Natural killer cell (primary cell): Measurements from ENCODE around the gene ARID1B. TPM values are rescaled to one million over a fixed set of nuclear protein-coding genes. Genes with fewer than 3 reads are reported as not detected.
A peak's percentile ranks its signal among the peaks of the same experiment; 100 is the strongest.

Experiments used
- ATAC-seq, 3 donors: fragments of 150-1000 bp in 2 of 3; fragments of 200-7000 bp in 1 of 3; cut with Tn5 transposase; 1 replicate in 1 of 3; 2 replicates in 2 of 3; pipeline ENCODE4 v1.10.0; 2021; ENCODE audit warnings: mild to moderate bottlenecking in 2 of 3, moderate library complexity in 2 of 3
- DNase-seq, 2 donors: peaks; one replicate each; pipeline versions ENCODE4 v3.0.0 to v3.0.0-alpha.2; 2013 to 2021; ENCODE audit warnings: mixed read lengths in 1 of 2
- H3K27ac ChIP-seq: one replicate; pipeline ENCODE4 v1.5.1; 2013; ENCODE audit warnings: mild to moderate bottlenecking, low read length
- H3K27me3 ChIP-seq: one replicate; pipeline ENCODE4 v1.6.1; 2013; ENCODE audit warnings: low read length; ENCODE audit not compliant: control insufficient read depth, insufficient read depth
- H3K36me3 ChIP-seq: one replicate; pipeline ENCODE4 v1.6.1; 2013; ENCODE audit warnings: low read length; ENCODE audit not compliant: control insufficient read depth, insufficient read depth
- H3K4me1 ChIP-seq: one replicate; pipeline ENCODE4 v1.6.1; 2013; ENCODE audit warnings: low read length; ENCODE audit not compliant: control insufficient read depth, insufficient read depth
- H3K4me3 ChIP-seq: one replicate; pipeline ENCODE4 v1.5.1; 2013; ENCODE audit warnings: low read length
- H3K9me3 ChIP-seq: one replicate; pipeline ENCODE4 v1.6.1; 2013; ENCODE audit warnings: low read length; ENCODE audit not compliant: control insufficient read depth, insufficient read depth
- H3K27ac Mint-ChIP-seq, 2 donors: one replicate each; pipeline ENCODE4 v1.8.0; 2022; ENCODE audit warnings: mild to moderate bottlenecking in 2 of 2, mixed read lengths in 2 of 2, moderate library complexity in 1 of 2
- H3K27me3 Mint-ChIP-seq, 2 donors: one replicate each; pipeline ENCODE4 v1.8.0; 2022; ENCODE audit warnings: low read depth in 2 of 2, mixed read lengths in 2 of 2
- H3K36me3 Mint-ChIP-seq: one replicate; pipeline ENCODE4 v1.8.0; 2022; ENCODE audit warnings: mixed read lengths
- H3K4me1 Mint-ChIP-seq, 2 donors: one replicate each; pipeline ENCODE4 v1.8.0; 2022; ENCODE audit warnings: mixed read lengths in 2 of 2
- H3K4me3 Mint-ChIP-seq: one replicate; pipeline ENCODE4 v1.8.0; 2022; ENCODE audit warnings: mild to moderate bottlenecking, moderate library complexity, mixed read lengths
- H3K9me3 Mint-ChIP-seq, 2 donors: one replicate each; pipeline ENCODE4 v1.8.0; 2022; ENCODE audit warnings: mixed read lengths in 2 of 2
- WGBS: methylation state at CpG from one replicate; pipeline ENCODE4 v1.1.7; 2013; ENCODE audit warnings: missing lambda C conversion rate; ENCODE audit not compliant: insufficient coverage; 5-methylcytosine and 5-hydroxymethylcytosine counted together
- intact Hi-C: fragments of 100-400 bp; cut with micrococcal nuclease; formaldehyde crosslinking; loops from one replicate; pipeline ENCODE4 v1.14.2; 2022
- total RNA-seq, 4 donors: library from RNA; stranded (reverse); fragments of 120-200 nt in 1 of 4; gene quantifications; one replicate each; pipeline versions ENCODE4 v1.2.3 to v1.2.4, GENCODE V29; 2013 to 2022
- TF ChIP-seq, protein P1 (sequence below): fragments of 200-600 bp; IDR thresholded peaks from one replicate; pipeline ENCODE4 v1.8.0; 2022; ENCODE audit warnings: antibody characterized with exemption

The ARID1B gene
- total RNA-seq, 3 donors from 2014 or later (not counting 1 experiment from before 2014, with no cell fraction given) = 180 to 201 (median 189) TPM

DNA sequence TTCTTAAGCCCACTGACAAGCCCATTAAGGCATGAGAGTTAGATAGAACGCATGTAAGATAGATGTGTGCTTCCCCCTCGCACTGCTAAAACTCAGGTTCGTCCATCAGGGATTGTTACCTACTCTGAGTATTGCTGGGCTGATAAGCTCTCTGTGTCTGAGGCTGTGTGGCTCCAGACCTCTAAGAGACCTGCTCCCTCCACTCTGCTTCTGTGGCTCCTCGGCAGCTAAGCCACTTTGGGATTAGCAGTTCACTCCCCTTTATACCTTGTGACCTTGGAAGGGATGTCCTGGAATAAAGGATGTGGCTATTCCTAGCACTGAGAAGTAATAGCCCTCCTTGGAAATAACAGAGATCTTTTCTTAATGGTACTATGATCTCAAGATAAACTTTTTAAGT, 381.3 kb downstream of the ARID1B start:
- DNase-seq = no peak
- TF ChIP-seq, protein P1, sequence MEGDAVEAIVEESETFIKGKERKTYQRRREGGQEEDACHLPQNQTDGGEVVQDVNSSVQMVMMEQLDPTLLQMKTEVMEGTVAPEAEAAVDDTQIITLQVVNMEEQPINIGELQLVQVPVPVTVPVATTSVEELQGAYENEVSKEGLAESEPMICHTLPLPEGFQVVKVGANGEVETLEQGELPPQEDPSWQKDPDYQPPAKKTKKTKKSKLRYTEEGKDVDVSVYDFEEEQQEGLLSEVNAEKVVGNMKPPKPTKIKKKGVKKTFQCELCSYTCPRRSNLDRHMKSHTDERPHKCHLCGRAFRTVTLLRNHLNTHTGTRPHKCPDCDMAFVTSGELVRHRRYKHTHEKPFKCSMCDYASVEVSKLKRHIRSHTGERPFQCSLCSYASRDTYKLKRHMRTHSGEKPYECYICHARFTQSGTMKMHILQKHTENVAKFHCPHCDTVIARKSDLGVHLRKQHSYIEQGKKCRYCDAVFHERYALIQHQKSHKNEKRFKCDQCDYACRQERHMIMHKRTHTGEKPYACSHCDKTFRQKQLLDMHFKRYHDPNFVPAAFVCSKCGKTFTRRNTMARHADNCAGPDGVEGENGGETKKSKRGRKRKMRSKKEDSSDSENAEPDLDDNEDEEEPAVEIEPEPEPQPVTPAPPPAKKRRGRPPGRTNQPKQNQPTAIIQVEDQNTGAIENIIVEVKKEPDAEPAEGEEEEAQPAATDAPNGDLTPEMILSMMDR = no peak
- no peaks in the 10 kb centered on the region for H3K27me3 ChIP-seq
- no peak overlapping the region for H3K4me3 ChIP-seq
- no peak overlapping the region for H3K27ac ChIP-seq
- WGBS = 99% methylated on average over 4 of the region's 4 CpGs
- H3K36me3 Mint-ChIP-seq = no peaks in the 10 kb centered on the region
- no peak overlapping the region for H3K4me3 Mint-ChIP-seq
- no peaks in the 10 kb centered on the region for H3K27me3 Mint-ChIP-seq
- H3K4me1 ChIP-seq = no peaks in the 10 kb centered on the region
- H3K36me3 ChIP-seq = peaks cover 18% of the 10 kb centered on the region
- peaks cover 19 to 39% of the 10 kb centered on the region in 2 donors for H3K4me1 Mint-ChIP-seq
- peak in 1 of 3 donors; percentile 21 for ATAC-seq
- H3K9me3 Mint-ChIP-seq = no peaks in the 10 kb centered on the region
- H3K9me3 ChIP-seq = no peaks in the 10 kb centered on the region
- H3K27ac Mint-ChIP-seq = no peak overlapping the region
- intact Hi-C loops = no loop called here

DNA sequence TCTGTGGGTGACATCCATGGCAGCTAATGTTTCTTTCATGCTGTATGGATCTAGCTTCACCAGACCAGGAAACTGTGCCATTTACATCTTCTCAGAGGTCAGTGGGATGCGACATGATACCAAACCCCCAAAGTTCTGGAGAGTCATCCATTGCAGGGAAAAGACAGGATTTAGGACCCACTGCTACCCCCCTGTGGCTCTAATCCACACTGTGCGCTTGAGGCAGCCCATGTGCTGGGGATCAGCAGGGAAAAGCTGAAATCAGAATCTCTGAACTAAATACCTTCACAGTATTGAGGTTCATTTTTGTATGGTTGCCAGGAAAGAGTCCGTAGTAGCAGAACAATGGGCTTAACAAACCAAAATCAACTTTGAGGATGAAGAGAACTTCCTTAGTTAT, 381.7 kb downstream of the ARID1B start:
- H3K27ac ChIP-seq = no peak overlapping the region
- no peaks in the 10 kb centered on the region for H3K9me3 Mint-ChIP-seq
- H3K27me3 ChIP-seq = no peaks in the 10 kb centered on the region
- peaks cover 19% of the 10 kb centered on the region for H3K36me3 ChIP-seq
- no peaks in the 10 kb centered on the region for H3K27me3 Mint-ChIP-seq
- TF ChIP-seq, protein P1 = no peak
- intact Hi-C loops = no loop called here
- no peaks in the 10 kb centered on the region for H3K4me1 ChIP-seq
- H3K4me1 Mint-ChIP-seq = peaks cover 17 to 43% of the 10 kb centered on the region in 2 donors
- no peaks in the 10 kb centered on the region for H3K9me3 ChIP-seq
- no peak overlapping the region for H3K4me3 Mint-ChIP-seq
- peak overlapping the region in 1 of 2 donors; percentile 61 for H3K27ac Mint-ChIP-seq
- WGBS = 90% methylated on average over 3 of the region's 3 CpGs
- no peak overlapping the region for H3K4me3 ChIP-seq
- no peak for DNase-seq
- peak in 1 of 3 donors; percentile 34 for ATAC-seq
- H3K36me3 Mint-ChIP-seq = no peaks in the 10 kb centered on the region

DNA sequence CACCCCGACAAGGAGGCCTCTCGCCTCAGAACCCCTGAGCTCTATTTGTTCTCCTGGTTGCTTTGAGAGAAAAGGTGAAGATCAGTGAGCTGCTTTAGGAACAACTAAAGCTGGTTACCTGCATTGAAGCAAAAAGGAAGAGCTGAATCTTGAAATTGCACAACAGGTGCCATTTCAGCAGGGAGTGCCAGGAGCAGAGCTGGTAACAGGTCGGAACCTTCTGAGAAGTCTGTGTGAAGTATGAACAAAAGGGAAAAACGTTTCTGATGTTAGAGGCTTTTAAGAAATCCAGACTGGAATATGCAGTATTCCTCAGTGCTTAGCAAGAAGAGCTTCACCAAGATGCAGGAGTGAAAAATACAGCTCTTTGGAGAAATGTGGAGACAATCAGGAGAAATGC, 382.2 kb downstream of the ARID1B start:
- Histone ChIP-seq H3K4me3 (no peak overlapping the region), H3K4me1 (no peaks in the 10 kb centered on the region), H3K27ac (no peak overlapping the region), H3K36me3 (peaks cover 15% of the 10 kb centered on the region), H3K27me3 (no peaks in the 10 kb centered on the region), H3K9me3 (no peaks in the 10 kb centered on the region)
- H3K27me3 Mint-ChIP-seq = no peaks in the 10 kb centered on the region
- H3K4me3 Mint-ChIP-seq = no peak overlapping the region
- intact Hi-C loops = no loop called here
- peaks cover 15 to 45% of the 10 kb centered on the region in 2 donors for H3K4me1 Mint-ChIP-seq
- DNase-seq (no peak), ATAC-seq (no peak)
- 85% methylated on average over 4 of the region's 4 CpGs for WGBS
- H3K36me3 Mint-ChIP-seq = no peaks in the 10 kb centered on the region
- TF ChIP-seq, protein P1 = no peak
- no peaks in the 10 kb centered on the region for H3K9me3 Mint-ChIP-seq
- peak overlapping the region in 1 of 2 donors; percentile 61 for H3K27ac Mint-ChIP-seq

DNA sequence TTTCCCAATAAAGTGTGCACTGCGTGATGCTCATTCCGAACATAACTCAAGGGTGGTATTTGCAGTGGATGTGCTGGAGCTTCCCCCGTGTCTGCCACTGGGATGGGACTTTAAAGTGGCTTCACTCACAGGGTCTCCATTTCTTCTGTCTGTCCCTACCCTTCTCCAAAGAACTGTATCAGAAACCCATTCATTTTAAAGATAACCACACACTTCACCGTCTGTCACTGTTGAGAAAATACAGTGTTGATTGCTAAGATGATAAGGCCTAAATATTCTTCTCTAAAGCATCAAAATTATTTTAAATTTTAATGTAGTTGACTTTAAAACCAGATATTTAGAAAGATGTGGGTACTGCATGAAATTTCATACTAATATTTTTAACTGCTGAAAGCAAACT, 384.7 kb downstream of the ARID1B start:
- Mint-ChIP-seq H3K4me3 (no peak overlapping the region), H3K27ac (no peak overlapping the region), H3K27me3 (no peaks in the 10 kb centered on the region), H3K36me3 (no peaks in the 10 kb centered on the region), H3K9me3 (no peaks in the 10 kb centered on the region), H3K4me1 (peaks cover 15 to 39% of the 10 kb centered on the region in 2 donors)
- H3K4me1 ChIP-seq = no peaks in the 10 kb centered on the region
- intact Hi-C loops = no loop called here
- no peak overlapping the region for H3K4me3 ChIP-seq
- no peak overlapping the region for H3K27ac ChIP-seq
- WGBS = 98% methylated on average over 3 of the region's 4 CpGs
- ATAC-seq = no peak
- H3K9me3 ChIP-seq = no peaks in the 10 kb centered on the region
- TF ChIP-seq, protein P1 = no peak
- DNase-seq = no peak
- H3K36me3 ChIP-seq = peaks cover 12% of the 10 kb centered on the region
- no peaks in the 10 kb centered on the region for H3K27me3 ChIP-seq
